ENCODE measurements around the gene UBA1.
A peak's percentile ranks its signal among the peaks of the same experiment; 100 is the strongest.

Gene UBA1

GRCh38 chrX:47193475-47194193 is at the start of gene UBA1:
TSS of gene UBA1 (plus strand) at chrX:47193829. CDS start at chrX:47198803, 4,974 bp downstream.
- H3K27me3 ChIP-seq (ENCODE audit: control insufficient read depth, insufficient read depth, low read length) = no peaks in the 10 kb centered on the region
- H3K4me3 ChIP-seq (ENCODE audit: low read length) = peak within 1 kb of the TSS; percentile 75
- no peaks in the 10 kb centered on the region for H3K9me3 ChIP-seq (ENCODE audit: control insufficient read depth, low read depth, low read length)
- no peak within 1 kb of the TSS for H3K27ac ChIP-seq (ENCODE audit: low read length)
- no peaks in the 10 kb centered on the region for H3K4me1 ChIP-seq (ENCODE audit: control insufficient read depth, low read depth, low read length)
- H3K9ac ChIP-seq (ENCODE audit: low read length) = peak within 1 kb of the TSS; percentile 80
- peaks cover 4% of the 10 kb centered on the region for H3K36me3 ChIP-seq (ENCODE audit: control insufficient read depth, low read depth, low read length)

- H3K9me3 ChIP-seq (ENCODE audit: control insufficient read depth, low read depth, low read length) = peaks cover 3% of the 10 kb centered on the region
- no peaks in the 10 kb centered on the region for H3K4me1 ChIP-seq (ENCODE audit: control insufficient read depth, low read depth, low read length)
- no peaks in the 10 kb centered on the region for H3K27me3 ChIP-seq (ENCODE audit: control insufficient read depth, insufficient read depth, low read length)
- peak overlapping the region; percentile 69 for H3K4me3 ChIP-seq (ENCODE audit: low read length)
- H3K9ac ChIP-seq (ENCODE audit: low read length) = peak overlapping the region; percentile 84
- H3K36me3 ChIP-seq (ENCODE audit: control insufficient read depth, low read depth, low read length) = peaks cover 6% of the 10 kb centered on the region
- H3K27ac ChIP-seq (ENCODE audit: low read length) = peak overlapping the region; percentile 86
Measured at GRCh38 chrX:47143894-47144625, 49.6 kb upstream of the UBA1 start.

- peak within 1 kb of the TSS; percentile 86 for H3K27ac ChIP-seq (ENCODE audit: low read length)
- H3K9ac ChIP-seq (ENCODE audit: low read length) = peak within 1 kb of the TSS; percentile 84
- H3K27me3 ChIP-seq (ENCODE audit: control insufficient read depth, insufficient read depth, low read length) = no peaks in the 10 kb centered on the region
- peaks cover 6% of the 10 kb centered on the region for H3K36me3 ChIP-seq (ENCODE audit: control insufficient read depth, low read depth, low read length)
- peaks cover 3% of the 10 kb centered on the region for H3K9me3 ChIP-seq (ENCODE audit: control insufficient read depth, low read depth, low read length)
- no peaks in the 10 kb centered on the region for H3K4me1 ChIP-seq (ENCODE audit: control insufficient read depth, low read depth, low read length)
- H3K4me3 ChIP-seq (ENCODE audit: low read length) = peak within 1 kb of the TSS; percentile 69
Measured at GRCh38 chrX:47144626-47145394, 48.8 kb upstream of the UBA1 start, which contains the start of the genes NDUFB11 and RBM10. TSS of gene NDUFB11 (minus strand) at chrX:47144702. CDS start at chrX:47144679, 23 bp downstream. TSS of gene RBM10 (plus strand) at chrX:47145221. CDS start at chrX:47147482, 2,261 bp downstream.

- H3K27me3 ChIP-seq (ENCODE audit: control insufficient read depth, insufficient read depth, low read length) = no peaks in the 10 kb centered on the region
- H3K27ac ChIP-seq (ENCODE audit: low read length) = peak overlapping the region; percentile 75
- H3K4me1 ChIP-seq (ENCODE audit: control insufficient read depth, low read depth, low read length) = no peaks in the 10 kb centered on the region
- peak overlapping the region; percentile 84 for H3K9ac ChIP-seq (ENCODE audit: low read length)
- peaks cover 3% of the 10 kb centered on the region for H3K9me3 ChIP-seq (ENCODE audit: control insufficient read depth, low read depth, low read length)
- peak overlapping the region; percentile 69 for H3K4me3 ChIP-seq (ENCODE audit: low read length)
- H3K36me3 ChIP-seq (ENCODE audit: control insufficient read depth, low read depth, low read length) = peaks cover 6% of the 10 kb centered on the region
Measured at GRCh38 chrX:47145395-47146120, 48.1 kb upstream of the UBA1 start.

GRCh38 chrX:47146121-47146935 is 47.3 kb upstream of the UBA1 start:
- peaks cover 6% of the 10 kb centered on the region for H3K36me3 ChIP-seq (ENCODE audit: control insufficient read depth, low read depth, low read length)
- H3K4me1 ChIP-seq (ENCODE audit: control insufficient read depth, low read depth, low read length) = no peaks in the 10 kb centered on the region
- peak overlapping the region; percentile 69 for H3K4me3 ChIP-seq (ENCODE audit: low read length)
- H3K27ac ChIP-seq (ENCODE audit: low read length) = no peak overlapping the region
- peak overlapping the region; percentile 84 for H3K9ac ChIP-seq (ENCODE audit: low read length)
- peaks cover 3% of the 10 kb centered on the region for H3K9me3 ChIP-seq (ENCODE audit: control insufficient read depth, low read depth, low read length)
- H3K27me3 ChIP-seq (ENCODE audit: control insufficient read depth, insufficient read depth, low read length) = no peaks in the 10 kb centered on the region

GRCh38 chrX:47146936-47147859 is 46.4 kb upstream of the UBA1 start:
- Histone ChIP-seq H3K27ac (ENCODE audit: low read length) (no peak overlapping the region), H3K9me3 (ENCODE audit: control insufficient read depth, low read depth, low read length) (peaks cover 3% of the 10 kb centered on the region), H3K4me1 (ENCODE audit: control insufficient read depth, low read depth, low read length) (no peaks in the 10 kb centered on the region), H3K9ac (ENCODE audit: low read length) (no peak overlapping the region), H3K36me3 (ENCODE audit: control insufficient read depth, low read depth, low read length) (peaks cover under 1% of the 10 kb centered on the region), H3K27me3 (ENCODE audit: control insufficient read depth, insufficient read depth, low read length) (no peaks in the 10 kb centered on the region), H3K4me3 (ENCODE audit: low read length) (peak overlapping the region; percentile 69)

- Histone ChIP-seq H3K4me1 (ENCODE audit: control insufficient read depth, low read depth, low read length) (no peaks in the 10 kb centered on the region), H3K27ac (ENCODE audit: low read length) (no peak overlapping the region), H3K36me3 (ENCODE audit: control insufficient read depth, low read depth, low read length) (no peaks in the 10 kb centered on the region), H3K9ac (ENCODE audit: low read length) (no peak overlapping the region), H3K4me3 (ENCODE audit: low read length) (no peak overlapping the region), H3K27me3 (ENCODE audit: control insufficient read depth, insufficient read depth, low read length) (no peaks in the 10 kb centered on the region), H3K9me3 (ENCODE audit: control insufficient read depth, low read depth, low read length) (no peaks in the 10 kb centered on the region)
Measured at GRCh38 chrX:47148946-47149345, 44.7 kb upstream of the UBA1 start.

- H3K4me3 ChIP-seq (ENCODE audit: low read length) = no peak overlapping the region
- H3K4me1 ChIP-seq (ENCODE audit: control insufficient read depth, low read depth, low read length) = no peaks in the 10 kb centered on the region
- H3K9me3 ChIP-seq (ENCODE audit: control insufficient read depth, low read depth, low read length) = no peaks in the 10 kb centered on the region
- no peak overlapping the region for H3K9ac ChIP-seq (ENCODE audit: low read length)
- no peak overlapping the region for H3K27ac ChIP-seq (ENCODE audit: low read length)
- no peaks in the 10 kb centered on the region for H3K27me3 ChIP-seq (ENCODE audit: control insufficient read depth, insufficient read depth, low read length)
- peaks cover 3% of the 10 kb centered on the region for H3K36me3 ChIP-seq (ENCODE audit: control insufficient read depth, low read depth, low read length)
Measured at GRCh38 chrX:47151435-47151834, 42.2 kb upstream of the UBA1 start.

- H3K9me3 ChIP-seq (ENCODE audit: control insufficient read depth, low read depth, low read length) = no peaks in the 10 kb centered on the region
- peaks cover 7% of the 10 kb centered on the region for H3K36me3 ChIP-seq (ENCODE audit: control insufficient read depth, low read depth, low read length)
Measured at GRCh38 chrX:47156611-47157520, 36.8 kb upstream of the UBA1 start.

More at GRCh38 chrX:47156611-47157520, 36.8 kb upstream of the UBA1 start:
- Histone ChIP-seq H3K27ac (ENCODE audit: low read length) (no peak overlapping the region), H3K9ac (ENCODE audit: low read length) (no peak overlapping the region), H3K4me3 (ENCODE audit: low read length) (no peak overlapping the region), H3K27me3 (ENCODE audit: control insufficient read depth, insufficient read depth, low read length) (no peaks in the 10 kb centered on the region), H3K4me1 (ENCODE audit: control insufficient read depth, low read depth, low read length) (no peaks in the 10 kb centered on the region)
